ENCODE results near the gene SQOR.

Gene SQOR

DNA sequence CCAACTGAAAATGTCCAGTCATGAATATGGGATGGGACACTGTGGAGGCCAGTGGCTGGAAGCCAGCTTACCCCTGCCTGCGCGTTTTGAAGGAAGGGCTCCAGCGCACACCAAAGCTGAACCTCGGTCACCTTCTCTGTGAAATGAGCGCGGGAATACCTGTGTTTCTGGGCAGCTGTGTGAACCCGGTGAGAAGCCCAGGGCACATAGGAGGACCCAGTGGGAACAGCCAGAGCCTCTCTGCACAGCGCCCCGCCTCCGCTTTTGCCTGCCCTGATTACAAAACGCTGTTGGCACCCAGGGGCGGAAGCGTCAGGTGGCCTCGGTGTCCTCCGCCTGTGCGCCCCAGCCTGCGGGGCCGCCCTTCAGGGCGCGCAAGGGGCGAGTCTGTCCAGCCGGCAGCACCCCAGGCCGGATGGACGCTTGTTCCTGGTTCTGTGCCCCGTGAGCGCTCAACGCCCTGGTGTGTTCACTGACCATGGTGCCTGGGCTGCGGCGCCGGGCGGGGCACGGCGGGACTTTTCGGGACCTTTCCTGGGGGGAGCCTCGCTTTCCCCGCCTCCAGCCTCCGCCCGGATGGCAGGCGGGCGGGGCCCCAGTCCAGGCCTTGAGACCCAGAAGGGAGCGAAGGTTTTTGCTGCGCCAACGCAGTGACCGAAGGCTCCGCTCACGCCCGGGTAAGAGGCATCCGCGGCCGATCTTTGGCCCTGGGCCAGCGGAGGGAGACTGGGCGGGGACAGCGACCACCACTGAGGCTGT, at the start of gene SQOR:
Gene SQOR (plus strand): TSS at position 598 of the 759 bp plus-strand sequence. CDS start 23,895 bp downstream, outside the sequence.
- DNase-seq, result peak; percentile 72

DNA sequence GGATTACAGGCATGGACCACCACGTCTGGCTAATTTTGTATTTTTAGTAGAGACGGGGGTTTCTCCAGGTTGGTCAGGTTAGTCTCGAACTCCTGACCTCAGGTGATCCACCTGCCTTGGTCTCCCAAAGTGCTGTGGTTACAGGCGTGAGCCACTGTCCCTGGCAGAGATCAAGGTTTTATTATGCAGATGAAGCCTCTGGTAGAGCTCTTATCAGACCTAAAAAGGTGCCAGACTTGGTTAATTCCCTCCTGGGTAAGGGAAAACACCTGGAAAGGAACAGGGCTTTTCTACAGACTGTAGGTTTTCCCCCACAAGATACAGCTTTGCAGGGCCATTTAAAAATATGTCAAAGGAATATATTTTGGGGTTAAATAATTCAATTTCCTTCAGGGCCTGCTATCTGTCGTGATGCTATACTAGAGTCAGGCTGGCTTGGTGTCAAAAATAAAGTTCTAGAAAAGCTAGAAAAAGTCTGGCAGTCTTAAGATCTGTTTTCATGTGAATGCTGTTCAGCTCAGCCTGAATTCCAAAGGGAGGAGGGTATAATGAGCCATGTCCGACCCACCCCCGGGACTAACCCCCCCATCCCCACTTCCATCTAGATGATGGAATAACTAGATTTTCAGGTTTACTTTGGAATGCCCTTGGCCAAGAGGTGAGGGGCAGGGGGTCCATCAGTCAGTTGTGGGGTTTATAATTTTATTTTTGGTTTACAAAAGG, 49.6 kb upstream of the SQOR start:
- DNase-seq, result no peak

DNA sequence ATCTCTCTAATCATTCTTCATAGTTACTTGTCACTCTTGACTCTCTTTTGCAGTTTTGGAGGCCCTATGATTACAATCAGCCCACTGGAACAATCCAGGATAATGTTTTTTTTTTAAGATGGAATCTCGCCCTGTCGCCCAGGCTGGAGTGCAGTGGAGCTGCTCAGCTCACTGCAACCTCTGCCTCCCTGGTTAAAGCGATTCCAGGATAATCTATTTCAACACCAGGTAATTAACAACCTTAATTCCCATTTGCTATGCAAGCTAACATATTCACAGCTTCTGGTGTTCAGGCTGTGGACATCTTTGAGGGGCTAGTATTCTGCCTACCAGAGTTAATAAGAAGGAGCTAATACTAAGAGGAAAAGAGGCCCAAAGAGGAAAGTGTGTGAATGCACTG, 48.7 kb upstream of the SQOR start:
- no peak for DNase-seq

DNA sequence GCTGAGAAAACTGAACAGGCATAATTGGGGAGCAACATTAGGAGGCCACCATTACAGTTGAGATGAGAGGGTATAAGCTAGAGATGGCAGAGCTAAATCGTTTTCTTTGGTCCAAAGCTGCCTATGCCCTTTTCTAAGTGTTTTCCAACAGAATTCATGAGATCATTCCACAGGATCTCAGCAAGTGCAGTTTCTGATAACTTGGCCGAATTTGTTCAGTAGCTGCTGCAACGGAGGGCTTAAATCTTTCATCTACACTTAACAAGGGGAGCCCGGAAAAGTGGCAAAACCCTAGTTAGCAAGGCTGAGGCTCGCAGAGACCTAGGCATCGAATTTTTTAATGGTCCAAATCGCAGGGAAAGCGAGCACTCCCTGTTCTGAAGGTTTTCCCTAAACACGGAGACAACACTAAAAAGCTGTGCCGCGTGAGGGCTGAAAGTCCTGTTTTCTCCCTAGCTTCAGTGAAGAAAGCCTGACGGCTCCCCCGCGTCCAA, 48.2 kb upstream of the SQOR start:
- no peak for DNase-seq

DNA sequence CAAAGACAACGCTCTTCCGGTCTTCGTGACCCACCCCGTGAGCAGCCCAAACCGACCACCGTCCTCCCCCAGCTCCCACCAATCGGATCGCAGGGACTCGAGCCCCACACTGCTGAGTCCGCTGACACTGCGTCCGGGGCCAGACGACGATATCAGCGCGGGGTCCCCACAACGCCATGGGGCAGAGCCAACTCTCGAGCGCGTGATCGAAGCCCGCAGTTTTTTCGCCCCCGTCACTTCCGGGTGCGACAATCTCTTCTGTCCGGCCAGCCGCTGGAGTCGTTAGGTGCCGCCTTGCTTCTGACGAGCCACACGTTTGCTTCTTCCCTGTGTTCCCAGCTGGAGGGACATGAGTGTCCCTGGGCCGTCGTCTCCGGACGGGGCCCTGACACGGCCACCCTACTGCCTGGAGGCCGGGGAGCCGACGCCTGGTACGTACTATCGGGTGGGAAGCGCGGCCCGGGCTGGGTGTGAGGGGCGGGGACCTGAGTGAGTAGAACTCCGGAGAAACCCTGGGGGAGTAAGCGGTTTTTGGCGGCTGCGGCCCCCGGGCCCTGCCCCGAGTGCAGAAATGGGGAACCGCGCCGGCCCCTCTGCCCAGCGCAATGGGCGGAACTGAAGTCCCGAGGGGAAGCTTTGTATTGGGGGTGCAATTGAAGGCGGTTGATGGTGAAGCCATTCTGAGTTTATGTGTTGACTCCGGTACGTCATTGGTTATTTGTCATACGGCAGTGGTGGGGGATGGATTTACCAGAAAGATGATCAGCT, 47.5 kb upstream of the SQOR start, which contains the start of gene BLOC1S6:
Gene BLOC1S6 (plus strand): TSS at position 285 of the 768 bp plus-strand sequence. CDS start 65 bp downstream, at position 350.
- peak; percentile 96 for DNase-seq

DNA sequence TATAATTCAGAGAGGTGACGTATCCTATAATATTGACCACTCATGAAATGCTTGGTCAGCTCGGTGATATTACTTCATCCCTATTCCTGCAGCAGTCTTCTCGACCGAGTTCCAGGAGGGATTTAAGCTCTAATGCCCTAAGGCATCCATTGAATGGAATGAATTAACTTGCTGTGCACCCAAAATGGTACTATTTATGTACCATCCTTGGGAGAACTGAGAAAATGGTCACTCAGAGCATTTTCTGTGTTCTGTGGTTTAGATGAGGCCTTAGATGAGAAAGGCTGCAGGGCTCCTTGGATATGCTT, 47.0 kb upstream of the SQOR start:
- no peak for DNase-seq

DNA sequence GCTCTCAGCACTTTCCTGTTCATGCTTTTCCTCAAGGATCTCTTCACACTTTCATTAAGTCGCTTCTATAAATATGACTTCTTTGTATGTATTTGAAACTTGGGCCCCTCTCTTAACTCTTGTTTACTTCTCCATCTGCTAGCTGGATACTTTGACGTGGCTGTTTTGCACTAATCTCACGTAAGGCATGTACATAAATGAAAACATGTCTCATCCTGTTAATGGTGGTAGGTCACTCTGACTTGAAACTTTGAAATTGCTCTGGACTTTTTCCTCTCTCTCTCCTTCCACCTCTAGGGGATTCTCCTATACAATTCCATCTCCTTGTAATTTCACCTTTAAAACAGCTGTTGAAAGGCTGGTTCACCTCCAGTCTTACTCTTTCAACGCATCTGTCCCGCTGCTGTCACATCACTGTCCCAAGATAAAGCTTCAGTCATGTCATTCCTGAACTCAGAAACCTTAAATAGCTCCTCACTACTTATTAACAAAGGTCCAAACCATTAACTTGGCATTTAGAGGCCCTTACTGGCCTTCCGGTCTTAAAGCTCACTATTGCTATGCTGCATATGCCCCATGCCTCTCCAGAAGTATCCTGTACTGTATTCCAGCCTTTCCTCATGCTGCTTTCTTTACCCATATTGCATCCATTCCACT, 46.5 kb upstream of the SQOR start:
- DNase-seq, result no peak

DNA sequence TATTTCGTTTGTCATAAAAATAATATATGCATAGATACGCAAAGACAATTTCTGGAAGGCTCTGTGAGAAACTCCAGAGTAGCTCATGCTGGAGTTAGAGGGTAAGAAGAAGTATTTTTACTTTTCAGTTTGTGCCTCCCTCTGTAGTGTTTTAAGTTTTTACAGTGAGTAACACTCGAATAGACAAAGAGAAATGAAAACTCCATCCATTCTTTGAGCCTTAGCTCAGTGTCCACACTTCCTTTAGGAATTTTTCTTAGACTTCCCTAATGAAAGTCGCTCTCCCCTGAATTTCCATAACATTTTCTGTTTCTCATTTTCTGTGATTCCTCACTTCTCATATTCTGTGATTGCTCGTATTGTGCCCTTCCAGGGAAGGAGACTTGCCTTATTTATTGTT, 45.6 kb upstream of the SQOR start:
- no peak for DNase-seq

DNA sequence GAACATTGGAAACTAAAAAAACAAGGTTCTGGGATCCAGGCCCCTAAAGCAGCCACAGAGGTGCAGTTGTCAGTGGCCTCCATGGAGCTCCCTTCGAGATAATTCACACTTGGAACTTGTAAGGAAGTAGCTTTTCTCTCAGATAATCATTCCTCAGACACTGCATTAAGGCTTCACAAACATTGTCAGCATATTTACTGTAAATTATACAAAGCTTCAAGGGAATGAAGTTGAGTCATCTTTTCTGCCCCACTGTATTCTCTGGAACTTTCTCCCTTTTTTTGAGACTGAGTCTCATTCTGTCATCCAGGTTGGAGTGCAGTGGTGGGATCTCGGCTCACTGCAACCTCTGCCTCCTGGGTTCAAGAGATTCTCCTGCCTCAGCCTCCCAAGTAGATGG, 40.5 kb upstream of the SQOR start:
- DNase-seq, result no peak

DNA sequence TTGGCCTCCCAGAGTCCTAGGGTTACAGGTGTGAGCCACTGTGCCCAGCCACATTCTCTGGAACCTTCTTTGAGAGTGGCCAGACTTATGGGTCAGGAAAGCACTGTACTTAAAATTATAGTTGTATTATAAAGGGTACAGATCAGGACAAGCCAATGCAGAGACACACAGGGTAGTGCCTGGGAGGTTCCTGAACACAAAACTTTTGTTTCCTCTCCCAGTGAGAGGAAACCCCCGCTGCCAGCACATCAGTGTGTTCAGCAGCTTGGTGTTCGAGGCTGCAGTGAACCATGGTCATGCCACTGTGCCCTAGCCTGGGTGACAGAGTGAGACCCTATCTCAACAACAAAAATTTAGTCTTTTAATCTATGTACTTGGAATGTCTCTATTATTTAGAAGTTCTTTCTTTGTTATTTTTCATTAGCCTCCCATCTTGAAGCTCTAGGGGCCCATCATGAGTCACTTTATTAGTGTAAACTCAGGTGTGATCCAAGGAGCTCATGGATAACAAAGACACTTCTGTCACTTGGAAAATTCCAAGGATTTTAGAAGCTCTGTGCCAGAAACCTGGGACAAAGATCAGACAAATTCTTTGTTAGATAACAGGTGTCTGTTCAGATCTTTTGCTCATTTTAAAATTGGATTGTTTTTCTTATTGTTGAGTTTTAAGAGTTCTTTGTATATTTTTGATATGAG, 39.8 kb upstream of the SQOR start:
- peak; percentile 54 for DNase-seq

DNA sequence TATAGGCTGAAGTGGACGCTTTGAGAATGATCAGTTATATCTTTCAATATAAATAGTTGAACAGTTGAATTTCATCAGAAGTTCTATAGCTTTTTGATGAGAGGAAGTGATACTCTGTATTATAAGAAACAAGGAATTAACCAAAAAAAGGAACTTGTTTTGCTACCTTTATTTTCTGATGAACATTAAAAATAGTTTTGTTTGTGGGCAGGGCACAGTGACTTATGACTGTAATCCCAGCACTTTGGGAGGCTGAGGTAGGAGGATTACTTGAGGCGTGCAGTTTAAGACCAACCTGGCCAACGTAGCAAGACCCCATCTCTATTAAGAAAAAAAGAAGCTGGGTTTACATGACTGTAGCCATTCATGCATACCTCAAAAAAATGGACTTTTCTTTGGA, 30.9 kb upstream of the SQOR start:
- DNase-seq, result no peak

DNA sequence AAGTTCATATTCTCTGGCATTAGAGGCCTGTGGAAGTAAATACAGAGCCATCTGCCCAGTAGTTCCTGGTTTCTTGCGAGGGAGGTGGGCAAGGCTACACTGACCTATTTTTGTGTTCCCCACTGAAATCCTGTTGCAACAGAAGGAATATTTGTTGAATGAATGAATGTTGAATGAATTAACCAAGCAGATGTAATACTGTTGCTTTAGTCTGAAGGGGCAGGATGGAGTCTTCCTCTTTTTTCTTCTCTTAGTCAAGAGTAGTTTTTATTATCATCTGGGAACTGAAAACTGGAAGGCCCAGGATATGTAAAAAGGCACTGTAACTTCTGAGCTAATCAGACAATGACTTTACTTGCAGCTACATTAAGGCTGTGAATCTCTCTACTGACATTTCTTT, 30.5 kb upstream of the SQOR start:
- DNase-seq, result no peak

DNA sequence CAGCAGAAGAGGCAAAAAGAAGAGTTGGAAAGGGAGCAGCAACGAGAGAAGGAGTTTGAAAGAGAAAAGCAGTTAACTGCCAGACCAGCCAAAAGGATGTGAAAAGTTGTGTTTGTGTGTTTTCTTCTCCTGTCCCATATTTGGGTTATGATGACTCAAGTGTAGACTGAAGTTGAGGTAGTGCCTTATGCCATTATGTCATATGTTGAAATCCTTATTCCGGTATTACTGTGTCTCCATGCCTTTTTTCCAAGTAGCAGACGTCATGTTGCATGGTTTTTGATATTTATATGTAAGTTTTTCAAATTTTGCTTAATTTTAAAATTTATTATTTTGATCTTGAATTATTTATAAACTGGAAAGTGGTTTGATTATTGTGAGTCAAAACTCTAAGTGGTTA, 28.4 kb upstream of the SQOR start:
- no peak for DNase-seq

DNA sequence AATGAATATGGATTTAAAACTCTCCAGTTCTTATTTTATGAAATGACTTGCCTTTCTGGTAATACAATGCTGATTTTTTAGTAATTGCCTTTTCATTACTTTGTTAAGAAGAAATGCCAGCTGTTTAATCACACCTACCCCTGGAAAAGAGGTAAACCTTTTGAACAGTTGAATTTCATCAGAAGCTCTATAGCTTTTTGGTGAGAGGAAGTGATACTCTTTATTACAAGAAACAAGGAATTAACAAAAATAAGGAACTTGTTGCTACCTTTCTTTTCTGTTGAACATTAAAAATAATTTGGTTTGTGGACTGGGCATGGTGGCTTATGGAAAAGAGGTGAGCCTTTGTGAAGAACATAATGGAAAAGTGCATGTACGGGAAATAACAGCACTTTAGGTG, 28.0 kb upstream of the SQOR start:
- no peak for DNase-seq

DNA sequence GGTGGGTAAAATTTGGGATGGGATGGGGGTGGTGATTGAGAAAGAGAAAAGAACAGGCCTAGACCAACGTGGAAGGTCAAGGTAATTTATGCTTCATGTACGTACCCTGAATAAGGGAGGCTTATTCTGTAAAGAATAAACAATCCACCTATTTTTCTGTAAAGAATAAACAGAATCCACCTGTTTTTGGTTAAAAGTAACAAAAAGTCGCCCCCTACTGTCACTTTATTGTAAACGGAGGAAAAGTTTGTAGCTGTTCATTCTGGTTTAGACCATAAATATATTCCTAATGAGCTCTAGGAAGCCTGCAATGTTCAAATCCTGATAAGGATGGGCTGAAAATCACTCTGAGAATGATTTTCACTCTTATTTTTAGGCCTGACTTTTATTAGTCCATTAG, 23.5 kb upstream of the SQOR start:
- no peak for DNase-seq

DNA sequence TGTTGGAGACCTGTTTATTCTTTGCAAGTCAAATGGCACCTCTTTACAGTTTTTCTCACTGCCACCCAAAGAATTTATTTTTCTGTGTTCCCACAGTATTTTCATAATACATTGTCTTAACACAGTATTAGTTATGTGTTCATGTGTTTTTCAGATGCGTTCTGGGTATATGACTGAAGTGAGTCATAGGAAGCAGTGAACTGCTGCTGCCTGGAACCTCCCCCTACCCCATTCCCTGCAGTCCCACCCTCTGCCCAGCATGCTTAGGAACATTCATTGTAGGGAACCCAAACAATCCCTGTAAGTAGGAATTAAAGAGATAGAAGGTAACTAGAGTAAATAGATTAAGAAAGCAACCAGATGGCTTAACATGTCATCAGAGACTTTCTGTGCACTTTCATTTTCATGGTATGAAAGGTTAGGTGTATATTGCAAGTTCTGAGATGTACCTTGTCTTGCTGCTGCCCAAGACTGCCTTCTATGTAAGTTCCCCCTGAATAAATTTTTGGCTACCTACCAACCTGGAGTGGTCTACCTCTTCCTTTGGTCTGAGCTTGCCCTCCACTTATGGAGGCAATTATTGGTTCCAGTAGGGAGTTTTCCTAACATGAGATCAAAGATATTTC, 21.9 kb upstream of the SQOR start:
- DNase-seq, result no peak

DNA sequence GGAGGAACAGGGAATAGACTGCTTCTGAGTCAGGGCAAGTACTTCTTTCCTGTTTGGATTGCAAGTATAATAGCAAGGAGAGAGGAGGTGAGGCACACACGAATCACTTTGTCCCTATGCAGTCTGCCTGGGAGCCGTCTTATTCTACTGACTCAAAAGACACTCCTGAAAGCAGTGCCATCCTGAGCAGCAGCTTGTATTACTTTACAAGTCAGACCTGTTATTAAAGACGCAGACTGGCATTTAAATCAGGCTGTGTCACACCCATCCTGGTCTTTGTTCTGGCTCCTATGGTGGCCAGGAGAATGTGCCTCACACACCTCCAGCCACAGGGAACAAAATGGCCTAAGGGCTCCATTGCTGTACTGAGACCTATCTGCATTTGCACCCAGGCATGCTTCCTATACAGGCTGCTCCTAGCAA, 17.9 kb upstream of the SQOR start:
- DNase-seq, result peak; percentile 75

DNA sequence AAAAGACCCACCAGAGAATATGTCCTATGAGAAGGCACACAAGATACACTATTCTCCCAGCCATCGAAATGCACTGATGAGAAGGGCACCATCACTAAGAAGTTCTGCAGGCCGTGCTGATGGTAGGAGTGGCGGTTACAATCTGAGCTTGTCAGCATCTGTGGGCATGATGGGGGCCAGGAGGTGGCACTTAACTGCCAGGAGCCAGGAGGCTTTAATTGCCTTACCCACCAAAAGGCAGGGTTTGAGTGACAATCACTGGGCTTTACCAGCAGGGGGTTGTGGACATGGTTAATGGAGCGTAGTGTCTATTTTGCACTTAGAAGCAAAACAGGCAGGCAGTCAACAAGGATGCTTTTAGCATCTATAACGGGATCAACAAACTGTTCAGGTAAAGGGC, 16.0 kb upstream of the SQOR start:
- DNase-seq, result no peak

DNA sequence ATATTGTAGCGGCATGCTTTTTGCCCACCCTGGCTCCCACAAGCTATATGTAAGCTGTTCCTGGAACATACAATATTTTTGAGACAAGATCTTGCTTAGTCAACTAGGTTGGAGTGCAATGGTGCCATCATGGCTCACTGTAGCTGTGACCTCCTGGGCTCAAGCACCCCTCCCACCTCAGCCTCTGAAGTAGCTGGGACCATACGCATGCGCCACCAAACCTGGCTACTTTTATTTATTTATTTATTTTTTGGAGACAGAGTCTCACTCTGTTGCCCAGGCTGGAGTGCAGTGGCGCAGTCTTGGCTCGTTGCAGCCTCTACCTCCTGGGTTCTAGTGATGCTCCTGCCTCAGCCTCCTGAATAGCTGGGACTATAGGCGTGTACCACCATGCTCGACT, 6.7 kb upstream of the SQOR start:
- DNase-seq, result no peak

DNA sequence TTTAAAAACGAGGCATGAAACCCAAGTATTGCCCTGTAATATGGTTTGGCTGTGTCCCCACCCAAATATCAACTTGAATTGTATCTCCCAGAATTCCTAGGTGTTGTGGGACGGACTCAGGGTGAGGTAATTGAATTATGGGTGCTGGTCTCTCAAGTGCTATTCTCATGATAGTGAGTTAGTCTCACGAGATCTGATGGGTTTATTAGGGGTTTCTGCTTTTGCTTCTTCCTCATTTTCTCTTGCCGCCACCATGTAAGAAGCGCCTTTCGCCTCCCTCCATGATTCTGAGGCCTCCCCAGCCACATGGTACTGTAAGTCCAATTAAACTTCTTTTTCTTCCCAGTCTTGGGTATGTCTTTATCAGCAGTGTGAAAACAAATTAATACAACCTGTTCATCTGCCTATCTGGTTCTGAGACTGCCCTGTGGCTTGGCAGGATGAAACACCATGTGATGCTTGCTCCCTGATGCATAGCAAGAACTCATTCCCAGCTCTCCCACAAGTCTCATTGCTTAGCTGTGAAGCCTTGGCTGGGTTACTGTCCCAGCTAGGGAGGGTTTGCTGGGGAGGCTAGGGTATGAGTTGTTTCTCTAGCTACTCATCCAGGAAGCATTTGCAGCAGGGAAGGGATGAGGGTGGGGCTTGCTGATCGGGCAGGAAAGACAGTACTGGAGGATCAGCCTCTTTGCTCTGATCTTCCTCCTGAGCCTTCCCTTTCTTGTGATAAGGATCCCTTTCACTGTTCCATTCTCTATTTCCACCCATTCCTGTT, 3.7 kb upstream of the SQOR start:
- peak; percentile 70 for DNase-seq

DNA sequence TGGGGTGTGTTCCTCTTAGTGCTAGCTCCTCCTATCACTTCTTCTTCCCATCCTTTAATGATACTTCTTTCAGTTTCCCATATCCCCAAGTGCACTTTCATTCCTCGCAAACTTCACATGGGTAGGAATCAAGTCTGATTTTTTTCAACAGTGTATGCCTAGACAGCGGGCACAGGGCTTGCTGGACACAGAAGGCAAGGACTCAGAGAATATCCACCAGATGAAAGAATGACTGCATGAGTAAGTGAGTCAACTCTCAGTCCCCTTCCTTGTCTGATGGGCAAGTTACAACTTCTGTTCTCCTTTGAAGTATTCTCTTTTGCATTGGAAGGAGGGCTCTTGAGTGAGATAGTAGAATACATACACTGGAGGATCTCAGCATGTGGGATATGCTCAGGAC, 3.1 kb upstream of the SQOR start:
- no peak for DNase-seq
